Suprapubic skin (tissue), 4 donors: ENCODE results near the gene CSAD. TPM values are rescaled to one million over a fixed set of nuclear protein-coding genes. Genes with fewer than 3 reads are reported as not detected.
"Not testable (repeated sequence)": the region's sequence is repeated elsewhere in the genome, so short reads cannot be mapped to it uniquely, and the experiment has no call there.

ENCODE experiments used
- DNase-seq, 2 donors: peaks; one replicate each; pipeline ENCODE4 v3.0.0-alpha.2; 2019; ENCODE audit warnings: low spot score in 2 of 2
- H3K27ac ChIP-seq: fragments of 200-600 bp; sonication (generic); one replicate; pipeline ENCODE4 v1.5.1; 2019
- H3K27me3 ChIP-seq: fragments of 200-600 bp; sonication (generic); one replicate; pipeline ENCODE4 v1.5.1; 2019
- H3K36me3 ChIP-seq: fragments of 200-600 bp; sonication (generic); one replicate; pipeline ENCODE4 v1.5.1; 2019
- H3K4me1 ChIP-seq: fragments of 200-600 bp; sonication (generic); one replicate; pipeline ENCODE4 v1.5.1; 2019
- H3K4me3 ChIP-seq: fragments of 200-600 bp; sonication (generic); one replicate; pipeline ENCODE4 v1.5.1; 2019; ENCODE audit warnings: mild to moderate bottlenecking
- H3K9me3 ChIP-seq: fragments of 200-600 bp; sonication (generic); one replicate; pipeline ENCODE4 v1.5.1; 2019
- EP300 ChIP-seq: sonication (generic); formaldehyde crosslinking; IDR thresholded peaks from one replicate; pipeline ENCODE4 v1.6.1; 2017; ENCODE audit warnings: antibody characterized with exemption
- POLR2A ChIP-seq, 2 donors: fragments of 450-650 bp; IDR thresholded peaks; one replicate each; pipeline ENCODE4 v1.6.1; 2017; ENCODE audit warnings: antibody characterized with exemption in 2 of 2, mild to moderate bottlenecking in 2 of 2, moderate library complexity in 2 of 2
- POLR2AphosphoS5 ChIP-seq, 3 donors: sonication (generic); formaldehyde crosslinking; IDR thresholded peaks; one replicate each; pipeline ENCODE4 v1.6.1; 2017; ENCODE audit warnings: antibody characterized with exemption in 3 of 3
- WGBS: methylation state at CpG from one replicate; pipeline ENCODE4 v1.1.5; 2018; 5-methylcytosine and 5-hydroxymethylcytosine counted together
- total RNA-seq, 4 donors: library from RNA; depleted of rRNA; stranded (reverse); fragments of >200 nt; gene quantifications; one replicate each; pipeline ENCODE4 v1.1.0, GENCODE V29; 2016
- TF ChIP-seq, protein P1 (sequence below), 2 donors: fragments of 200-600 bp in 1 of 2; fragments of 450-650 bp in 1 of 2; sonication (generic) in 1 of 2; IDR thresholded peaks; one replicate each; pipeline ENCODE4 v1.5.1; 2016 to 2019; ENCODE audit warnings: antibody characterized with exemption in 2 of 2, mild to moderate bottlenecking in 1 of 2, moderate library complexity in 1 of 2

Gene CSAD
- total RNA-seq, 4 donors from 2014 or later = 35.6 to 175 (median 56.7) TPM

GRCh38 chr12:53170876-53171724, 9.6 kb downstream of the CSAD start:
- Histone ChIP-seq H3K4me1 (peaks cover 4% of the 10 kb centered on the region), H3K27me3 (no peaks in the 10 kb centered on the region), H3K36me3 (peaks cover 21% of the 10 kb centered on the region), H3K9me3 (no peaks in the 10 kb centered on the region), H3K27ac (no peak overlapping the region), H3K4me3 (no peak overlapping the region)
- TF ChIP-seq EP300 (no peak), POLR2A (IDR thresholded peaks at IDR 0.05) (no peak), POLR2AphosphoS5 (IDR thresholded peaks at IDR 0.05) (no peak)
- TF ChIP-seq, protein P1, sequence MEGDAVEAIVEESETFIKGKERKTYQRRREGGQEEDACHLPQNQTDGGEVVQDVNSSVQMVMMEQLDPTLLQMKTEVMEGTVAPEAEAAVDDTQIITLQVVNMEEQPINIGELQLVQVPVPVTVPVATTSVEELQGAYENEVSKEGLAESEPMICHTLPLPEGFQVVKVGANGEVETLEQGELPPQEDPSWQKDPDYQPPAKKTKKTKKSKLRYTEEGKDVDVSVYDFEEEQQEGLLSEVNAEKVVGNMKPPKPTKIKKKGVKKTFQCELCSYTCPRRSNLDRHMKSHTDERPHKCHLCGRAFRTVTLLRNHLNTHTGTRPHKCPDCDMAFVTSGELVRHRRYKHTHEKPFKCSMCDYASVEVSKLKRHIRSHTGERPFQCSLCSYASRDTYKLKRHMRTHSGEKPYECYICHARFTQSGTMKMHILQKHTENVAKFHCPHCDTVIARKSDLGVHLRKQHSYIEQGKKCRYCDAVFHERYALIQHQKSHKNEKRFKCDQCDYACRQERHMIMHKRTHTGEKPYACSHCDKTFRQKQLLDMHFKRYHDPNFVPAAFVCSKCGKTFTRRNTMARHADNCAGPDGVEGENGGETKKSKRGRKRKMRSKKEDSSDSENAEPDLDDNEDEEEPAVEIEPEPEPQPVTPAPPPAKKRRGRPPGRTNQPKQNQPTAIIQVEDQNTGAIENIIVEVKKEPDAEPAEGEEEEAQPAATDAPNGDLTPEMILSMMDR (IDR thresholded peaks at IDR 0.05) = no peak
- DNase-seq = no peak
- 78% methylated on average over 8 of the region's 14 CpGs for WGBS

GRCh38 chr12:53170215-53170614, 10.5 kb downstream of the CSAD start:
- Histone ChIP-seq H3K4me1 (peaks cover 4% of the 10 kb centered on the region), H3K36me3 (peaks cover 25% of the 10 kb centered on the region), H3K4me3 (no peak overlapping the region), H3K9me3 (no peaks in the 10 kb centered on the region), H3K27ac (no peak overlapping the region), H3K27me3 (no peaks in the 10 kb centered on the region)
- DNase-seq = no peak
- TF ChIP-seq, protein P1 (IDR thresholded peaks at IDR 0.05) = no peak
- no peak for TF ChIP-seq EP300
- no peak for TF ChIP-seq POLR2AphosphoS5 (IDR thresholded peaks at IDR 0.05)
- TF ChIP-seq POLR2A (IDR thresholded peaks at IDR 0.05) = no peak
- WGBS = 97% methylated on average over 8 of the region's 8 CpGs

GRCh38 chr12:53169644-53170043, 11.1 kb downstream of the CSAD start:
- DNase-seq = no peak
- Histone ChIP-seq H3K27ac (no peak overlapping the region), H3K4me3 (no peak overlapping the region), H3K36me3 (peaks cover 25% of the 10 kb centered on the region), H3K9me3 (no peaks in the 10 kb centered on the region), H3K4me1 (no peaks in the 10 kb centered on the region), H3K27me3 (no peaks in the 10 kb centered on the region)
- WGBS = 91% methylated on average over 7 of the region's 7 CpGs
- no peak for TF ChIP-seq EP300
- TF ChIP-seq POLR2AphosphoS5 (IDR thresholded peaks at IDR 0.05) = no peak
- TF ChIP-seq POLR2A (IDR thresholded peaks at IDR 0.05) = no peak
- TF ChIP-seq, protein P1 (IDR thresholded peaks at IDR 0.05) = no peak

DNA sequence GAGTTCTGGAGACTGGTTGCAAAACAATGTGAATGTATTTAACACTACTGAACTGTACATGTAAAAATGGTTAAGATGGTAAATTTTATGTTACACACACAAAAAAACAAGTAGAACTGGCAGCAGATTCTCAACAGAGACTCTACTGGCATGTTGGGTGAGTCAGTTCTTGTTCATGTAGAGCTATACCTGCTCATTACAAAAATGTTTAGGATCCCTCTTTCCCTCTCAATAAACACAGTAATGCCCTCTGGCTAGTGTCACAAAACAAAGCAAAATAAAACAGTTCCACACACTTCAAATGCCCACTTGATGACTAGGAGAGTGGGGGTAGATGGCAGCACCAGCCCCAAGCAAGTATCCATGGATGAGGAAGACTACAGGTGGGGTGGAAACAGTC, 13.9 kb downstream of the CSAD start:
- H3K4me1 ChIP-seq = no peaks in the 10 kb centered on the region
- no peak overlapping the region for H3K4me3 ChIP-seq
- no peak overlapping the region for H3K27ac ChIP-seq
- H3K9me3 ChIP-seq = no peaks in the 10 kb centered on the region
- DNase-seq = no peak
- H3K36me3 ChIP-seq = peaks cover 25% of the 10 kb centered on the region
- H3K27me3 ChIP-seq = no peaks in the 10 kb centered on the region
- TF ChIP-seq POLR2AphosphoS5 (IDR thresholded peaks at IDR 0.05) (no peak), POLR2A (IDR thresholded peaks at IDR 0.05) (no peak), EP300 (no peak)
- TF ChIP-seq, protein P1 (IDR thresholded peaks at IDR 0.05) = no peak

- not testable (repeated sequence) for H3K4me3 ChIP-seq, H3K9me3 ChIP-seq, H3K27me3 ChIP-seq, H3K4me1 ChIP-seq, DNase-seq, H3K27ac ChIP-seq
- 92% methylated on average over 2 of the region's 2 CpGs for WGBS
- peaks cover 11% of the 10 kb centered on the region for H3K36me3 ChIP-seq
These were observed 17.7 kb downstream of the CSAD start for GRCh38 chr12:53163008-53163407.
